HepG2 (cell line): ENCODE measurements around the gene COL27A1. TPM values are rescaled to one million over a fixed set of nuclear protein-coding genes. Genes with fewer than 3 reads are reported as not detected.

ENCODE experiments used
- ATAC-seq: fragments of 200-7000 bp; cut with Tn5 transposase; 3 replicates; pipeline ENCODE4 v1.9.1; 2020; ENCODE audit warnings: mild to moderate bottlenecking, moderate library complexity
- BruUV-seq: library from RNA; stranded (reverse); fragments of 400-500 nt; replicated peaks from 2 replicates; lab custom pipeline; 2021; lab: Mats Ljungman, UMichigan
- CTCF ChIA-PET: fragments of 300-600 bp; formaldehyde crosslinking; extraction: SDS; loops from one replicate; lab custom pipeline; 2021; ENCODE audit warnings: low total read pairs, inconsistent platforms, low intra/inter-chr PET ratio; lab: Yijun Ruan, JAX
- POLR2A ChIA-PET: fragments of 350-600 bp; sonication (Branson Sonifier 250); formaldehyde crosslinking; loops from one replicate; lab custom pipeline; 2020; ENCODE audit warnings: antibody characterized with exemption, inconsistent platforms; lab: Yijun Ruan, JAX
- DNase-seq: peaks from one replicate; pipeline ENCODE4 v3.0.0-alpha.2; 2015; ENCODE audit warnings: low spot score
- FAIRE-seq: peaks from 3 replicates; lab custom pipeline; 2011; peaks lifted over from hg19 to GRCh38; lab: Jason Lieb, UNC
- H2AFZ ChIP-seq: one replicate; pipeline ENCODE4 v1.6.1; 2011; ENCODE audit warnings: low read length, inconsistent platforms
- H3K27ac ChIP-seq: fragments of 300-600 bp; 3 replicates; pipeline ENCODE4 v1.8.0; 2011; ENCODE audit warnings: mixed run types, mild to moderate bottlenecking, mixed read lengths, low read length, inconsistent platforms; ENCODE audit not compliant: insufficient read depth; ENCODE audit errors: extremely low read length
- H3K27me3 ChIP-seq, 2 experiments: fragments of 200-600 bp in 1 of 2; 2 replicates in 1 of 2; 3 replicates in 1 of 2; pipeline versions ENCODE4 v1.6.0 to v1.8.0; 2011; ENCODE audit warnings: low read length in 2 of 2, mild to moderate bottlenecking in 2 of 2, moderate library complexity in 2 of 2, inconsistent platforms in 1 of 2; ENCODE audit not compliant: insufficient read depth in 2 of 2, control insufficient read depth in 1 of 2
- H3K36me3 ChIP-seq, 2 experiments: fragments of 200-600 bp in 1 of 2; replicated peaks in 1 of 2; 2 replicates in 1 of 2; 3 replicates in 1 of 2; pipeline versions ENCODE4 v1.5.1 to v1.8.0; 2011; ENCODE audit warnings: low read length in 2 of 2, inconsistent platforms in 1 of 2; ENCODE audit not compliant: insufficient read depth in 2 of 2, control insufficient read depth in 1 of 2
- H3K4me1 ChIP-seq: 2 replicates; pipeline ENCODE4 v1.5.1; 2012; ENCODE audit warnings: low read length, inconsistent platforms; ENCODE audit not compliant: insufficient read depth
- H3K4me2 ChIP-seq: 2 replicates; pipeline ENCODE4 v1.6.0; 2011; ENCODE audit warnings: low read depth, low read length, inconsistent platforms
- H3K4me3 ChIP-seq, 3 experiments: fragments of 200-600 bp in 1 of 3; sonication (generic), shearing (Covaris generic) in 1 of 3; replicated peaks in 1 of 3; 2 replicates each; pipeline ENCODE4 v1.5.1; 2011 to 2016; ENCODE audit warnings: low read length in 3 of 3, inconsistent platforms in 2 of 3, low read depth in 2 of 3, mild to moderate bottlenecking in 2 of 3, control low read depth in 1 of 3, mixed read lengths in 1 of 3; ENCODE audit not compliant: insufficient read depth in 1 of 3
- H3K79me2 ChIP-seq: one replicate; pipeline ENCODE4 v1.6.1; 2011; ENCODE audit warnings: low read length, inconsistent platforms; ENCODE audit not compliant: insufficient read depth
- H3K9ac ChIP-seq: 2 replicates; pipeline ENCODE4 v1.6.0; 2011; ENCODE audit warnings: mild to moderate bottlenecking, low read depth, low read length, inconsistent platforms; ENCODE audit not compliant: insufficient read depth
- H3K9me3 ChIP-seq: 2 replicates; pipeline ENCODE4 v1.5.1; 2012; ENCODE audit warnings: mild to moderate bottlenecking, low read length
- H4K20me1 ChIP-seq: 2 replicates; pipeline ENCODE4 v1.6.0; 2011; ENCODE audit warnings: inconsistent platforms, mild to moderate bottlenecking, low read length, moderate library complexity; ENCODE audit not compliant: insufficient read depth
- AGO2 ChIP-seq: fragments of 200-400 bp; formaldehyde crosslinking; optimal IDR thresholded peaks from 2 replicates; pipeline ENCODE3; 2017; ENCODE audit warnings: mild to moderate bottlenecking, low read depth, low read length, moderate library complexity
- CHD4 ChIP-seq: fragments of 200-600 bp; sonication (generic); IDR thresholded peaks from 2 replicates; pipeline ENCODE4 v1.7.0; 2017; ENCODE audit warnings: mild to moderate bottlenecking, low read length, borderline replicate concordance
- DMAP1 ChIP-seq: IDR thresholded peaks from 2 replicates; pipeline ENCODE4 v1.6.1; 2016
- LRRFIP1 ChIP-seq: sonication (generic); formaldehyde crosslinking; conservative IDR thresholded peaks from 2 replicates; pipeline ENCODE4 v1.4.0; 2020; ENCODE audit warnings: missing genetic modification reagents
- MTA1 ChIP-seq: sonication (generic); formaldehyde crosslinking; IDR thresholded peaks from 2 replicates; pipeline ENCODE4 v1.4.0; 2020; ENCODE audit warnings: missing genetic modification reagents, mild to moderate bottlenecking, borderline replicate concordance
- POLR2A ChIP-seq, 2 experiments: IDR thresholded peaks; 2 replicates each; pipeline ENCODE4 v1.6.1; 2011; ENCODE audit warnings: low read depth in 2 of 2, low read length in 2 of 2, mild to moderate bottlenecking in 1 of 2, moderate library complexity in 1 of 2; ENCODE audit not compliant: insufficient read depth in 1 of 2
- RBFOX2 ChIP-seq: fragments of 200-400 bp; formaldehyde crosslinking; IDR thresholded peaks from 2 replicates; pipeline ENCODE4 v1.6.1; 2017; ENCODE audit warnings: low read depth, mild to moderate bottlenecking, low read length
- RFX5 ChIP-seq: IDR thresholded peaks from 2 replicates; pipeline ENCODE4 v1.6.1; 2011; ENCODE audit warnings: low read depth, low read length, improper control_type of control experiment
- SMAD3 ChIP-seq: sonication (generic); formaldehyde crosslinking; IDR thresholded peaks from 2 replicates; pipeline ENCODE4 v1.4.0; 2020; ENCODE audit warnings: missing genetic modification reagents
- SMAD9 ChIP-seq: sonication (generic); formaldehyde crosslinking; IDR thresholded peaks from 2 replicates; pipeline ENCODE4 v1.5.1; 2020; ENCODE audit warnings: mild to moderate bottlenecking, missing genetic modification reagents
- ZBTB1 ChIP-seq: sonication (generic); formaldehyde crosslinking; IDR thresholded peaks from 2 replicates; pipeline ENCODE4 v1.4.0; 2020; ENCODE audit warnings: missing genetic modification reagents, borderline replicate concordance
- ZNF33A ChIP-seq: sonication (generic); formaldehyde crosslinking; IDR thresholded peaks from 2 replicates; pipeline ENCODE4 v1.5.1; 2020; ENCODE audit warnings: missing genetic modification reagents, mild to moderate bottlenecking, moderate library complexity, borderline replicate concordance
- ZNF619 ChIP-seq: sonication (generic); formaldehyde crosslinking; IDR thresholded peaks from 2 replicates; pipeline ENCODE4 v1.4.0; 2020; ENCODE audit warnings: mild to moderate bottlenecking, missing genetic modification reagents
- ZNF629 ChIP-seq: sonication (generic); formaldehyde crosslinking; conservative IDR thresholded peaks from 2 replicates; pipeline ENCODE4 v1.5.0; 2020; ENCODE audit warnings: missing genetic modification reagents
- ZNF781 ChIP-seq: sonication (generic); formaldehyde crosslinking; IDR thresholded peaks from 2 replicates; pipeline ENCODE4 v1.5.1; 2020; ENCODE audit warnings: borderline replicate concordance, mild to moderate bottlenecking, missing genetic modification reagents; ENCODE audit errors: not compliant biosample characterization
- ZNF788 ChIP-seq: sonication (generic); formaldehyde crosslinking; IDR thresholded peaks from 2 replicates; pipeline ENCODE4 v1.5.0; 2020; ENCODE audit warnings: mild to moderate bottlenecking, missing genetic modification reagents, borderline replicate concordance
- WGBS: methylation state at CpG from one replicate; pipeline ENCODE4 v1.1.6; 2017; ENCODE audit warnings: low lambda C conversion rate; 5-methylcytosine and 5-hydroxymethylcytosine counted together
- in situ Hi-C: cut with HindIII; loops from 2 replicates; pipeline ENCODE4 v1.10.0; 2017; ENCODE audit warnings: low pct_unique_long_range_greater_than_20kb; ENCODE audit not compliant: extremely low pct_ligation_motif_present
- intact Hi-C: fragments of 100-400 bp; cut with micrococcal nuclease; formaldehyde crosslinking; loops from one replicate; pipeline ENCODE4 v1.10.0; 2022; ENCODE audit not compliant: unreplicated experiment
- polyA plus RNA-seq, 8 experiments: library from polyadenylated mRNA; depleted of rRNA in 3 of 8; stranded (reverse) in 7 of 8; unstranded in 1 of 8; fragments of >200 nt; fragmentation: Illumina TruSeq in 4 of 8; extraction: Trizol in 4 of 8; gene quantifications; 2 replicates each; pipeline versions ENCODE4 v1.2.1 to v1.2.3, GENCODE V29; 2011 to 2016; ENCODE audit warnings: low read depth in 4 of 8, missing spikeins in 1 of 8, mixed read lengths in 1 of 8; ENCODE audit not compliant: insufficient read depth in 1 of 8
- total RNA-seq, 5 experiments: library from RNA; depleted of rRNA; stranded (reverse); fragments of >200 nt; fragmentation: Illumina TruSeq; extraction: Trizol; gene quantifications; 2 replicates each; pipeline ENCODE4 v1.2.3, GENCODE V29; 2016; ENCODE audit warnings: low read depth in 1 of 5

Gene COL27A1
- total and polyA plus RNA-seq, 2 of the 13 experiments (the other 11 are each of a cell fraction or from before 2014, with no cell fraction given) = 71.3 to 89.1 TPM

DNA sequence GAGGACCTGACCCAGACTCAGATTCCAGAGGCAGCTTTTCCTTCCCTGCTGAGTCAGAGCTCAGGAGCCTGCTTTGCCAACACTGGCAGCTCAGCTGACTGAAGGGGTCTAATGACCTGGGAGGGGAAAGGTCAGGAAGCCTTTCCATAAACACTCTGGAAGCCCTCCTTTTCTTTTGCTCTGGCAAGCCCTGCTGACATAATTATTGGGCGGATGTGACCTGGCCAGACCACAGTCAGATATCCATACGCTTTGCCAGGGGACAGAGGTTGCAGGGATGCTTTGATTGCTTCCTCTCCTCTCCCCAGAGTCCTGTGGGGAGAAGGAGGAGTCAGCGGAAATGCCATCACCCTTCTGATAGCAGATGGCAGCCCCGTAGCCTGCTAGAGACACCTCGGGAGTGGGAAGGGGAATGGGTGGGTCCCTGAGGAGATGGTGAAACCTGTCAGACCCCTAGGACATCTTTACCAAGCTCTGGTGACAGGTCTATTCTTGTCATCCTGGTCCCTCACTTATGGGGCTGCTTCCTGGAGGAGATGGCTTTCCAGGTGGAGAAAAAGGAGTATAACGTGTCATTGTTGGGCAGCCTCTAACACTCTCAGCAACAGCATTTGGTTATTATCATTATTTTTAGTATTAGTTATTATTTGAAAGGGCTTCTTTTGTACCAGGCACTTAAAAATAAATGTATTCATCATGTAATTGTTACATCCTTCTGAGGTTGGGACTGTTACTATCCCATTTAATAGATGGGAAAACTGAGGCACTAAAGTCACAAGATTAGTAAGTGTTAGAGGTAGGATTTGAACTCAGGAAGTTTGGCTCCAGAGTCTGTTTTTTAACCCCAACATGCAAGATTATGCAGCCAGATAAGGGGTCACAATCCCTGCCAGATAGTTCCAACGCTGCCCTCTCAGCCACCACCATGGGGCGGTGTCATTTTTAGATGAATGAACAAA is 11.6 kb downstream of the COL27A1 start:
- intact Hi-C loops (no loop called here), in situ Hi-C loops (no loop called here)
- no peak overlapping the region for H3K4me3 ChIP-seq
- H3K27me3 ChIP-seq = no peaks in the 10 kb centered on the region
- no peaks in the 10 kb centered on the region for H3K9me3 ChIP-seq
- no peak for ATAC-seq
- no peak overlapping the region for H3K4me2 ChIP-seq
- BruUV-seq = no TSS peak
- no peak overlapping the region for H3K27ac ChIP-seq
- peaks cover 26% of the 10 kb centered on the region for H4K20me1 ChIP-seq
- 92% methylated on average over 7 of the region's 8 CpGs for WGBS
- H3K4me1 ChIP-seq = peaks cover 33% of the 10 kb centered on the region
- POLR2A ChIA-PET = no interaction called here
- no peak overlapping the region for H3K9ac ChIP-seq
- no peak for DNase-seq
- CTCF ChIA-PET = no interaction called here
- peaks cover 32 to 76% of the 10 kb centered on the region in 2 experiments for H3K36me3 ChIP-seq
- no peak overlapping the region for H2AFZ ChIP-seq
- FAIRE-seq = no peak
- peaks cover 51% of the 10 kb centered on the region for H3K79me2 ChIP-seq
- TF ChIP-seq ZNF629 (CRISPR knock-in tag) = peak; percentile 90
- no peak for TF ChIP-seq SMAD3 (CRISPR knock-in tag)
- TF ChIP-seq CHD4 = peak; percentile 49; the same call in 1 of the 2 replicates

- in situ Hi-C loops = no loop called here
- Histone ChIP-seq H3K9me3 (no peaks in the 10 kb centered on the region), H3K27ac (no peak overlapping the region), H3K9ac (no peak overlapping the region), H3K27me3 (no peaks in the 10 kb centered on the region), H3K79me2 (peaks cover 43% of the 10 kb centered on the region), H3K36me3 (peaks cover 30 to 79% of the 10 kb centered on the region in 2 experiments), H3K4me2 (no peak overlapping the region), H4K20me1 (peaks cover 26% of the 10 kb centered on the region), H2AFZ (no peak overlapping the region), H3K4me1 (peaks cover 33% of the 10 kb centered on the region), H3K4me3 (no peak overlapping the region)
- intact Hi-C loops = no loop called here
- ATAC-seq (no peak), DNase-seq (no peak), FAIRE-seq (no peak)
- POLR2A ChIA-PET = no interaction called here
- CTCF ChIA-PET = no interaction called here
- no TSS peak for BruUV-seq
- WGBS = 95% methylated on average over 24 of the region's 34 CpGs
- TF ChIP-seq ZBTB1 (CRISPR knock-in tag) (no peak), ZNF781 (no peak), RFX5 (no peak), AGO2 (peak; percentile 90), ZNF619 (CRISPR knock-in tag) (no peak), POLR2A (IDR thresholded peaks at IDR 0.05; ENCODE audit: insufficient read depth in 1 of 2, low read depth in 2 of 2, low read length in 2 of 2) (no peak), ZNF788 (CRISPR knock-in tag) (no peak), SMAD9 (CRISPR knock-in tag) (no peak), RBFOX2 (peak; percentile 62; the same call in 1 of the 2 replicates), MTA1 (CRISPR knock-in tag) (0 out of 2 replicates have a peak, but pooled peaks have one; percentile 22), ZNF33A (CRISPR knock-in tag) (no peak), DMAP1 (CRISPR knock-in tag) (no peak), LRRFIP1 (CRISPR knock-in tag) (no peak)
Measured at GRCh38 chr9:114167591-114168091, 12.3 kb downstream of the COL27A1 start.
